ENCODE data around the gene KLF6. TPM values are rescaled to one million over a fixed set of nuclear protein-coding genes. Genes with fewer than 3 reads are reported as not detected.

KLF6 gene
- total and polyA plus RNA-seq, 2 donors (not counting 3 experiments of a cell fraction or from before 2014, with no cell fraction given): 183 to 307 TPM

- Histone ChIP-seq H3K36me3 (ENCODE audit: control insufficient read depth in 2 of 2, extremely low read depth in 1 of 2, insufficient read depth in 2 of 2, low read length in 2 of 2) (no peaks in the 10 kb centered on the region), H3K4me2 (ENCODE audit: insufficient read depth, low read length) (no peak overlapping the region), H3K9ac (replicated peaks; ENCODE audit: extremely low read depth, insufficient read depth, low read length) (no peak overlapping the region), H3K79me2 (ENCODE audit: control insufficient read depth, insufficient read depth, low read length) (no peaks in the 10 kb centered on the region), H3K4me1 (ENCODE audit: control insufficient read depth, extremely low read depth, insufficient read depth, low read length) (peaks cover 18% of the 10 kb centered on the region), H3K9me3 (replicated peaks; ENCODE audit: control insufficient read depth, insufficient read depth, low read length) (no peaks in the 10 kb centered on the region), H3K27me3 (ENCODE audit: control insufficient read depth in 2 of 2, insufficient read depth in 2 of 2, low read length in 2 of 2) (no peaks in the 10 kb centered on the region), H4K20me1 (replicated peaks; ENCODE audit: control insufficient read depth, extremely low read depth, insufficient read depth, low read length) (no peaks in the 10 kb centered on the region), H3K27ac (ENCODE audit: insufficient read depth, low read depth, low read length) (no peak overlapping the region), H2AFZ (ENCODE audit: low read depth, low read length) (no peak overlapping the region), H3K4me3 (replicated peaks in 1 of 3; ENCODE audit: insufficient read depth in 1 of 3, low read depth in 1 of 3, low read length in 3 of 3) (no peak overlapping the region), H3K9me1 (replicated peaks; ENCODE audit: control insufficient read depth, extremely low read depth, insufficient read depth, low read length) (no peaks in the 10 kb centered on the region)
- no peak for TF ChIP-seq MYC (IDR thresholded peaks at IDR 0.05; ENCODE audit: low read depth, low read length)
- no peak for TF ChIP-seq CTCF (IDR thresholded peaks at IDR 0.05; ENCODE audit: extremely low read depth in 1 of 2, insufficient read depth in 1 of 2, low read depth in 1 of 2, low read length in 2 of 2)
- no peak for TF ChIP-seq POLR2AphosphoS5 (IDR thresholded peaks at IDR 0.05; ENCODE audit: insufficient read depth, low read depth, low read length)
- TF ChIP-seq JUN (IDR thresholded peaks at IDR 0.05; ENCODE audit: borderline replicate concordance, insufficient read depth, insufficient read length, low read depth): no peak
- no peak for TF ChIP-seq GATA2 (IDR thresholded peaks at IDR 0.05; ENCODE audit: insufficient read depth, insufficient read length, low read depth, low read length)
- no peak for TF ChIP-seq FOS (IDR thresholded peaks at IDR 0.05; ENCODE audit: borderline replicate concordance, insufficient read depth, low read length)
- no peak for TF ChIP-seq POLR2A (IDR thresholded peaks at IDR 0.05; ENCODE audit: low read depth, low read length)
- no peak for TF ChIP-seq MAX (IDR thresholded peaks at IDR 0.05; ENCODE audit: insufficient read depth, insufficient read length)
- TF ChIP-seq EZH2 (IDR thresholded peaks at IDR 0.05; ENCODE audit: borderline replicate concordance, low read depth, low read length, severe bottlenecking): no peak
- FAIRE-seq (no peak), DNase-seq (ENCODE audit: low read depth, low spot score) (no peak)
- dilution Hi-C loops (cut with MboI; ENCODE audit: extremely low pct_ligation_motif_present, low sequenced_read_pairs): no loop called here
- ChIA-PET CTCF (no interaction called here), POLR2A (interaction anchor here (1.3 kb wide), 1 partner anchor 16 kb away, joined by 4 read pairs; the partner anchor contains the start of gene KLF6)
- intact Hi-C loops (cut with micrococcal nuclease): no loop called here
- BruUV-seq (replicated peaks): no TSS peak
Observed at GRCh38 chr10:3800586-3800985, 15.6 kb upstream of the KLF6 start.

Data from endothelial cell of umbilical vein (primary cell).